NK-92 (cell line): Measurements from ENCODE around the gene FUT9.

Experiments used
- DNase-seq: peaks from one replicate; lab custom pipeline; 2025; ENCODE audit not compliant: unreplicated experiment; lab: John Stamatoyannopoulos, UW

Gene FUT9

DNA sequence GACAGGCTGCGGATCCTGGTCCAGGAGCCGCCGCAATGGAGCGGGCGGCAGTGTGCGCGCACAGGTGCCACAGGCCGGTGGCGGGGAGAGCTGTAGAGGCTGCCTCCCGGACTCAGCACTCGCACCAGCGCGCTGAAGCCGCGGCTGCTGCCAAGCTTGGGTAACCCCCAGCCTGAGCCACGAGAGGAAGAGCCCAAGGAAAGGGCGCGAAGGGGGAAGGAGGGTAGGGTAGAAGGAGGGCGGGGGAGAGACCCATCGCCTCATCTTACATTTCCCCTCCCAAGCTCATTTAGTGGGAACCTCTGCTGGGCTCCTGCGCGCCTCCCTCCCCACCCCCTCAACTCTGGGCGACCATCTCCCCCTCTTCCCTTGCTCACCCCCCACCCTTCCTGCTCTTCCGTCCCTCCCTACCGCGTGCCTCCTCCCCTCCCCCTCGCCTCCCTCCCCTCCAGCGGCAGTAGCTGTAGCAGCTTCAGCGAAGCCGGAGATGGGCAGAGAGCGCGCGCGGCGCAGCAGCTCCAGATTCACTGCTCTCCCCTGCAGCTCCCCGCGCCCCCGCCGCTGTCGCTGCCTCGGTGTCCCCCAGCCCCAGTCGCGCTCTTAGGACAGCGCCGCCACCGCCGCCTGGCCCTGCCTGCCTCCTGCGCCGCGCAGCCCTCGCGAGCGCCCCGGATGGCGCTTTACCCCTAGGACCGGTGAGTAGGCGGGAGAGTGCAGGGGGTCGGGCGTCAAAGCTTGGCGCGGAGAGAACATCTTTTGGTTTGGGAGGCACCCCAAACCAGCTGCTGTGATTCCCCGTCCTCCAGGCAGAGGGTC is at the start of gene FUT9:
Gene FUT9 (plus strand): TSS at position 457 of the 816 bp plus-strand sequence. CDS start 187,182 bp downstream, outside the sequence.
- DNase-seq = no peak

DNA sequence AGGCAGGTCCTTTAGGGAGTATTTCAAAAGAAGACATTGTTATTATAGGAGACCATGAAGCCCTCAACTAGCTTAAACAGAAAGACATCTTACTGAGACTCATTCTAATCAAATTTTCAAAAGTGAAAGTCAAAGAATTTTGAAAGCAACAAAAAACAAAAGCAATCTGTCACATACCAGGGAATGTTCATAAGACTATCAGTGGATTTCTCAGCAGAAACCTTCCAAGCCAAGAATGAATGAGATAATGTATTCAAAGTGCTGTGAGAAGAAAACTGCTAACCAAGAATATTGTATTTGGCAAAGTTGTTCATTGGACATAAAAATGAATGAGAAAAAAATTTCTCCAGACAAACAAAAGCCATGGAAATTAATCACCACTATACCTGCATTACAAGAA is 48.2 kb upstream of the FUT9 start:
- no peak for DNase-seq

DNA sequence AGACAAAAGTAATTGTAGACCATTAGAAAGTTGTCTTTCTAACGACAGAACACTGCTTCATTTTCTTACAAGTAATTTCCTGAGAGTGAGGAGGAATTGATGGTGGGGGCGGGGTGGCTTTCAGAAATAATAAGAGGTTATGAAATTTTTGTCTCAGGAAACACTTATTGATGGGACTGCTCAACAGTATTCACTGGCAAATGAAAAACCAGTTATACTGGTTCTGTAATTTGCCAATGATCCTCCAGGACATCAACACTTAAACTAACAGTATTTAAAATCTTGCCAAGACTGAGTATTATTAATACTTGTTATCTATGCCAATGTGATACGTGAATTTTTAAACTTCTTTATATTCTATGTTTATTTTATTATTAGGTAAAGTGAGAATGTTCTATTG is 41.8 kb upstream of the FUT9 start:
- DNase-seq = no peak

DNA sequence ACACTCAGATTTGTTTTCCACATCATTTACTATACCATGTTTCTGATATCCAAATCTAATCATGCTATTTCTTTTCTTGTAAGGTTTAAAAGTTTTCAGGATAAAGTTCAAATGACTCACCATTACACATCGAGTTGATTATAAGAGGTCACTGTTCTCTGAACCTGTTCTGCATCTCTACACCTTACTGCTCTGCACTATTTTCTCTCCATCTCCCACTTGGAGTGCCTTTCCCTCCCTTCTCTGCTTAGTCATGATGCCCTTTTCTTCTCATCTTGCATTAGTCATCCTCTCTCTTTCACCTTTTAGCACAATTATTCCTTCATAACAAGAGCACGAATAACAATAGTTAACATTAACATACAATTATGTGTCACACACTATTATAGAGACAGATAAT is 37.5 kb upstream of the FUT9 start:
- no peak for DNase-seq

DNA sequence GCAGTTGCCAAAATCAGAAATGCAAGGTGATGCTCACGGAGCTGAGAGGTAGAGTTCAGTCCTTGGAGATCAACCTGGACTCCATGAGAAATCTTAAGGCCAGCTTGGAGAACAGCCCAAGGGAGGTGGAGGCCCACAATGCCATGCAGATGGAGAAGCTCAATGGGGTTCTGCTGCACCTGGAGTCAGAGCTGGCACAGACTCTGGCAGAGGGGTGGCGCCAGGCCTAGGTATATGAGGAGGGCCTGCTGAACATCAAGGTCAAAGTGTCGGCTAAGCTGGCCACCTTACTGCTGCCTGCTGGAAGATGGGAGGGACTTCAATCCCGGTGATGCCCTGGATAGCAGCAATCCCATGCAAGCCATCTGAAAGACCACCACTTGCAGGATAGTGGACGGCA is 23.9 kb upstream of the FUT9 start:
- DNase-seq = no peak

DNA sequence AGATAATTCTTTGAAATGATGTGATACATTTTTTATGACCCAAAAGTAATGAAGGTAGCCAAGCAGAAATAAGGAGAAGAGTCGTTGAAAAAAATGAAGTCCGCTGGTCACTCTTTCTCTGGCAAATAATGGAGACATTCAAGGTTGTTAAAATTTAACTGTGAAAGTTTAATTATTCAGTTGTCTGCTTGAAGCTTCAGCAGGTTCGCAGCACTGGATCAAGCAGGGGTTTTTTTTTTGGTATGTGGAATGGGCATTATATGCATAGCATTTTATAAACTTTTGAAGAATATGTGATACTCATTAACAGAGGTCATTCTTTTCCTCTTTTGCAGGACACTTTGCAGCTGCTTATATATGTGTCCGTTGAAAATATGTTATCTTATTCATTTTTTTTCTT is 21.6 kb upstream of the FUT9 start:
- DNase-seq = no peak

DNA sequence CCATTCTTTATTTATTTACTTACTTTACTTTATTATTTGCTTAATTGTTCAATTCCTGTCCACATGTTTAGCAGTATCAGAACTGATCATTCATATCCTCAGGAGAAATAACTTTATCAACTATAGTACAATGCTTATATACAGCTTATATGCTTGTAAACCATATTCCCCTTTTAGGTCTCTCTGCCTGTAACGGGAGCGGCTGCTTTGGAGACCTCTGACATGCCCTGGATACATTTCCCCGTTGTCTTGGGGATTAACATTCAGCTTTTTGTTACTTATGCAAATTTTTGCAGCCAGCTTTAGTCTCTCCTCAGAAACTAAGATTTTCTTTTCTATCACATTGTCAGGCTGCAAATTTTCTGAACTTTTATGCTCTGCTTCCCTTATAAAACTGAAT is 17.6 kb upstream of the FUT9 start:
- DNase-seq = no peak

DNA sequence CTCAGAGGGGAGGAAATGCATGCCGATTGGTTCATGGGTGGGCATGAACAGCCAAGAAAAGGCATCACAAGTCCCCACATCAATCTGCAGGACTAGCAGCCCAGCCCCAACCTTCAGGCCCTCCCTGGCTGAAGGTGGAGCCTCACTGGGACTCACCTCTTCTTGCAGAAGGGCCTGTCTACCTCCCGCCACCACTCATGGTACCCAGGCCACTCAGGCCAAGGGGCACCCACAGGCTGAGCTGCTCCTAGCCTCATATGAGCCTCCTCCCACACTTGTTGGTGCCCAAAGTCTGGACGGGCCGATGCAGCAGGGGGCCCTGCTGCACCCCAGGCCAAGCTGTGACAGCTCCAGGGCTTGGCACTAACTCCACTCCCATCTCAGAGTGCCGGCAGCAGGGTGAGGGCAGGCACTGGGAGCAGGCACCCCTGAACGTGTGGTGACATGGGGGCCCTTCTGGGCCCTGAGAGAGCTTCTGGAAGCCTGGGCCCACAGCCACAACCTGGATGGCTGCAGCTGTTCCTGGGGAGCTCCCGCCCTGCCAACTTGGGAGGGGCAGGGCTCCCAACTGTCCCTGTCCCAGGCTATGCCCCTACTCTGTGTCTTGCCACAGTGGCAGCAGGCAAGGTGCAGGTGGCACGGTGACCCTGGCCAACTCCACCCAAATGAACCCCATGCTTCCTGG is 13.7 kb upstream of the FUT9 start:
- no peak for DNase-seq

DNA sequence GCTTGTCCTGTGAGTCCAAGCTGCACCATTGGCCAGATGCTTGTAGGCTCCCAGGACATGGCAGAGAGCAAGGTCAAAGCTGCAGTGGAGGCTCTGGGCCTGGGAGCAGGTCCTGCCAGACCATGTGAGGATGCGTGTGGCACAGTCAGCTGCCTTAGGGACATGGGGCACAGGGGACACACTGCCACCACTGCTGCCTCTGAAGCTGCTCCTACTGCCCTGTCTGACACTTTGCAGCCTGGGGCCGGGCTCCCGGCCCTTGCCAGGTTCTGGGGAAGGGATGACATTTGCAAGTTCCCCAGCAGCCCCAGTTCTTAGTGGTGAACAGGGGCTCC is 13.2 kb upstream of the FUT9 start:
- no peak for DNase-seq

DNA sequence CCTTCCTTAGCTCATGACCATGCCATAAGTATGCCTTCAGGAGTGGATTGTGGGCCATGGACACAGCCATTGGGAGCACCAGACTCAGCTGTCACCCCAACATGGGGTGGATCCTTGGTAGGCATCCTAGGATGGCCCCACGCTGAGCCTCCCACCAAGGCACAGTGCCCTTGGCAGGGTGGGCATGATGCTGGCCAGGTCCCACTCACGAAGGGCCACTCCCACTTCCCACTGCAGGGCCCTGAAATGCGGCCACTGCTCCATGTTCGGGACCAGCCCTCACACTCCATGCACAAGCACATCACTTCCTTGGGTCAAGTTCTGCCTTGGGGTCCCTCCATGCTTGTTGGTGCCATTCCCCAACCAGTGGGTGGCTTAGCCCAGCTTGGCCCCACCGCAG is 12.9 kb upstream of the FUT9 start:
- DNase-seq = no peak

DNA sequence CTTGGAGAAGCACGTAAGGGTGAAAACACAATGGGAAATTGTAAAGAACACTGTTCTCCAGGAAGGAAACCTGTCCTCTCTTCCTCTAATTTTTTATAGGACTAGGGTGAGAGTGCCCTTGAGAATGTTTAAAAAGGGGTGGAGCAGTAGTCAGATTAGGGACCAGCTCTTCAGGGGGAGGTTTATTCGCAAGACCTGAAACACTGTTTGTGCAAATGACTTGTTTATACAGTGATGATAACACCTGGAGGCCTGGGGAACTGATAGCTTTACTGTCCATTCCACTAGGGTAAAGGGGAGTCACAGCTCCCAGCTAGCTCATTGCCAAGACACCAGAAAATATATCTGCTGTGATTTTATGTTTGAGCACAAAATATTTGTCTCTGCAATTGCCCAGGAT is 8.1 kb upstream of the FUT9 start:
- no peak for DNase-seq

DNA sequence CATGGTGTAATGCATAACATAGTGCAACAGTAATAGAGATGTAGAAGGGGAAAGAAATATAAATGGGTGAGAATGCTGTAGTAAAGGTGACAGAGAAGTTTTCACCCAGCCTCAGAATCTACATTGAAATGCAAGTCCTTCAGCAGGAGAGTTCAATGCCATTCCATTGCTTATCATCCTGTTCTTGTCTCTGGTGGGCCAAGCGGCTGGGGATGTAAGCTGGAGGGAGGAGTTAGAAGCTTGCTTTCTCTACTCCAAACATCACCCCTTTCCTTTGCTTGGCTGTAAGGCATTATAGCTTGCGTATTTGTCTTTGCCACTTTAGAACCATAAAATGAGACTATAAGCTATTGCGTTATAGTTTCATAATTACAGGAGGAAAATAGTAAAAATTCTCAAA is 2.2 kb upstream of the FUT9 start:
- DNase-seq = no peak

DNA sequence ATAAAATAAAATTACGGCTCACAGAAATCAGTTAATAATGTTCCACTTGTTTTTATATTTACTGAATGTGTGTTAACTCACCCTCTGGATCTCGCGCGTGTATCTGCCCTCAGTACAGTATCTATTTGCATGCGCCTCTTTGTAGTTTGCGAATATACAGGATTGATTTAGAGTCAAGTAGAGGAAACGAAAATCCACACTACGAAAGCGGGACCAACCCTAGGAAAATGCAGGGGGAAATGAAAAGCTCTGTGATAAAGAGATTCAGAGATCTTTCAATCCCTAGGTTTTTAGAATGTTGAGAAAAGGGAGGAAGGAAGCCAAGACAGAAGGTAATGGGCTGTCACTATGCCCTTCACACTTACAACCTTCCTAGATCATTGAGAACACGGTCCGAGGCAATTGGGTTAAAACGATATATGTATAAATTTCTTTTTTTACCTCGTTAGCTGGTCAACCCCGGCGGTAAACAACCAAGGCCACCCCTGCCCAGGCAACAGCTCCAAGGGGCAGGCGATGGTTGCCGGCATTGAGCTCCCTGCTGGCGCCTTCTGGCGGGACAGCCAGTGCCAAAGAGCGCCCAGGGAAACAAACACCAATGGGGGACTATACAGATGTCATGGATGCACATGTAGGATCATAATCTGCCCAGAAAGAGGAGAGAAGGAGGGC is 792 bp upstream of the FUT9 start:
- no peak for DNase-seq

DNA sequence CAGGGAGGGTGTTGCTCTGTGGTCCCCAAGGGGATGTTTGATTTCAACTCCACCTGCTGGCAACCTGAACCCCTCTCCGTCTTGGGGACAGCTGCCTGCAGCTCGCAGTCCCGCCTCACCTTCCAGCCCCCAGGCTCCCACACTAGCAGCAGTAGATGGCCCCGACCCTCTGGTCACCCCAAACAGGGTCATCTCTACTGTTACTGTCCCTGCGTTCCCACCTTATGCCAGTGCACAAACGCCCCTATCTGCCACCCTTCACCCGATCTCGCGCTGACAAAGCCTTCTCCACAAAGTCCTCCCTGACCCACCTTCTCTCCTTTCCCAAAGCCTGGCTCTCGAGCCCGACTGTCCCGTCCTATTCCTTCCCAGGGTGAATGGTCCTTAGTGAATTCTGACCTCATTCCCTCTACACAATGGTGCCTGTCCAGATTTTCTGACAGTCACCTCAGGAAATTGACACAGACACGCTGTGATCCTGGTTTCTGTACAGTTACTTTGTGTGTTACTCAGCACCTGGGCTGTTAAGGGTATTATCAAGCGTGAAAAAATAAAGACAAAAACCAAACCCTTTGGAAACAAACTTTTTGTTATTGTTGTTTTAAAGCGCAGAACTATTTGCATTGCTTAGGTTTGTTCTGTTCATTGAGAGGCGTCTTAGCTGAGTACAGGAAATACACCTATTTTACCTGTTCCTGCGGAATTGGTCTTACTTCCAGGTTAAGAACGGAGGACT is 728 bp downstream of the FUT9 start:
- DNase-seq = no peak

DNA sequence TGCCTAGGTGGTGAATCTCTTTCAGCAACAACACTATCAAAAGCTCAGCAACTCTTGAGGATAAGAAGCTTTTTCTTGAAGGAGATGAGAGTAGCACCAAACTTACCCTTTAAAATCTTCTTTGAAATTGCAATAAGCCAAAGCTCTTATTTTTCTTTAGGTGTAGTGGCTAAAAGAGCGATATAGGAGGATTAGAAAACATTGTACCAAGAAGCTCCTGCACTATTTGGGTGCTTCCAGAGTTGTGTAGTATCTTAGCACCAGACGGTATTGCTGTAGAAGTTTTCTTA is 1.2 kb downstream of the FUT9 start:
- DNase-seq = no peak

DNA sequence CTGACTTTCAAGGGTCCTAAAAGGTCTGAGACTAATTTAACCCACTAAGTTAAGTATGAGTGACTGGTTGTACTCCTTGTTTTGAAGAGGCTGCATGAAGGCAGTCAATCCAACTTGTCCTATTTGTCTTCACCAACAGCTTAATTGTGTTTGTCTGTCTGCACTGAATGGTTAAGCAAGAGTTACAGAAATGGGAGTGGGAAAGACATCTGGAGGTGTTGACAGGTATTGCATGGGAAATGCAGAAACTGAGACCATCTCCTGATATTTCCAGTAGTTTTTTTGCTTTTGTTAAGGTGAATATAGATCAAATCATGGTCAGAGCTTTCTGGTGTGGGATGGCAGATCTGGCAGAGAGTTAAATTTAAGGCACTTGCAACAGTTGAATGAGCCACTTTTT is 6.5 kb downstream of the FUT9 start:
- no peak for DNase-seq

DNA sequence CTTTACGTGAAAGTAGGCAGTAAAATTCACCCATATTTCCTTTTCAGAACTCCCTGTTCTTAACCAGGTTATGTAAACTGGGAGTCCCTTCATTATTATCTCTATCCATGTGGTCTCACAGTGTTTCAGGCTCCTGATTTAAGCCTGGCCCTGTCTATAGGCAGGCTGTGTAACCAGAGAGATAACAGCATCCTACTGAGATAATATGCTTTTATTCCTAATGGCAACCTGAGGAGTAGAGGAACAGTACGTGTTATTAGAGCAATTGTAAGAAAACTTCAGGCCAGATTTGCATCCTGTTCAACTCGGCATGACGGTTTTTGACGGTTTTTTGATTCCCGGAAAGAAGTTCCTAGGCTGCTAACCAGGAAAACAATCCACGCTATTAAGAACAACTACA is 16.9 kb downstream of the FUT9 start:
- DNase-seq = no peak

DNA sequence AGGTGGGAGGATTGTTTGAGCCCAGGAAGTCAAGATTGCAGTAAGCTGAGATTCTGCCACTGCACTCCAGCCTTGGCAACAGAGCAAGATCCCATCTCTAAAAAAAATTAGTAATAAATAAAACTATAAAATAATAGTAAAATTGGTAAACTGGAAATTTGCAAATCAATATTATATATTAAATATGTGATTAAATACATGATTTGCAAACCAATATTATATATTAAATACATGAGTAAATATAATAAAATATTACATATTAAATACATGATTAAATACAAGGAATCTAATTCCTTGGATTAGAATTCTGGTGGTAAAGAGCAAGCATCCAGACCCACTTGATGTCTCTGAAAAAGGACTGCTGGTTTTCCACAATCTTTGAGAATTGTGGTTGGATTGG is 35.8 kb downstream of the FUT9 start:
- no peak for DNase-seq

DNA sequence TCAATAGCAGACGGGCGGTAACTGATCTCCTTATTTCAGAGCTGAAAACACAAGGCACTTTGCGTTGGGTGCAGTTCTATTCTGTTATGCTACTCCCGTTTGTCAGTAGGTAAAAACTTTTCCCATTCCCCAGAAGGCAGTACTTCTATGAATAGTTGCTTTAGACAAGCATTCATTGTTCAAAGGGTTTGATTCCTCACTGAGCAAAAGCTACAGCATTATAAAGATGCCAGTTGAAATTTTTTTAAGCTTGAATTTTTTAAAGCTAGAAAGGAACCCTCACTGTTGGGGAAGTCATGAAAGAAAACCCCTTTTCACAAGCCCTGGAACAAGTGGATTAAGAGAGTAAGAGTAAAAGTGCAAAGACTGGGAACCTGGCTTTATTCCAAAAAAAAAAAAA is 42.3 kb downstream of the FUT9 start:
- no peak for DNase-seq

DNA sequence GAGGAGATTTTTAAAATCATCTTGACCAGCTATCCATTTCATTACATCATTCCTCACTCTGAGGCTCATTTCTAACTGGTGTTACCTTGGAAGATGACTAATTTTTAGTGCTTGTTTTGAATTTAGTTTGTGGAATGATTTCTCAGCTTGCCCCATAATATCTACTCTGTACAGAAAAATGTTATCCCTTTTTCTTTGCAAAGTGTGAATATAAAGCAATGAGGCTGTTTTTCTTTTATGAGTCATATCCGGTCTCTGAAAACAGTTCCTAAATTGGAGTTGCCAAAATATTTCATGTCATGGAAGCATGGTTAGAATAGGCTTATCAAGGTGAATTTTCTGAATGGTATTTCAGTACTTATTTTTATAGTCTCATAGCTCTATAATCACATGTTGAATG is 43.8 kb downstream of the FUT9 start:
- no peak for DNase-seq

DNA sequence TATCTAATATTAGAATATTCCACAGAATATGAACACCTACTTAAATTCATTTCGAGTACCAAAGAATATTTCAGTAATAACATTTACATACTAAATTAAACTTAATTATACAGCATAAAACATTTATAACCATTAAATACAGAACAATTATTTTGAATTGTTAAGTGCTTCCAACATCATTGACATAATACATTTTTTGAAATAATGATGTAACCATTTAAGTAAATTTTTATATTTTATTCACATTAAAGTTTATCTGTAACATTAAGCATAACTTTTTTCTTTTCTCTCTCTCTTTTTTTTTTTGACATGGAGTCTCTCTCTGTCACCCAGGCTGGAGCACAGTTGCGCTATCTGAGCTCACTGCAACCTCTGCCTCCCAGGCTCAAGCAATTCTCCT is 44.5 kb downstream of the FUT9 start:
- no peak for DNase-seq

DNA sequence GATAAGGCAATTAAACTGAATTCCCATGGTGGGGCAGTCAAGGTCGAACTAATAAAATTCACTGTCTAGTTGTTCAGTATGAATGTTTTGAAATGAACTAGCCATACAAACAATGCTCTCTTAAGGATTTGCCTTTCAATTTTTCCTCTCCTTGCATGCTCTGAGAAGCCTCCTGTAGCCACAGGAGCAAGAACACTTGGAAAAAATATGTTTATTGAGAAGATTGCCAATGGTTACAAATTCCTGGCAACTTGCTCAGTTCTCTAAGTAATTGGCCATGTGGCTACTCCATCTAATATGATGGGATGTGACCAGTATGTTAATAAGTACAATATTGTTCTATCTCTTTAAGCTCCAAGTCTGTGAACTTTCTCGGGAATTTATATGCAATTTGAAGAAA is 49.4 kb downstream of the FUT9 start:
- no peak for DNase-seq
